ENCODE results near the gene SRC.

SRC gene

DNA sequence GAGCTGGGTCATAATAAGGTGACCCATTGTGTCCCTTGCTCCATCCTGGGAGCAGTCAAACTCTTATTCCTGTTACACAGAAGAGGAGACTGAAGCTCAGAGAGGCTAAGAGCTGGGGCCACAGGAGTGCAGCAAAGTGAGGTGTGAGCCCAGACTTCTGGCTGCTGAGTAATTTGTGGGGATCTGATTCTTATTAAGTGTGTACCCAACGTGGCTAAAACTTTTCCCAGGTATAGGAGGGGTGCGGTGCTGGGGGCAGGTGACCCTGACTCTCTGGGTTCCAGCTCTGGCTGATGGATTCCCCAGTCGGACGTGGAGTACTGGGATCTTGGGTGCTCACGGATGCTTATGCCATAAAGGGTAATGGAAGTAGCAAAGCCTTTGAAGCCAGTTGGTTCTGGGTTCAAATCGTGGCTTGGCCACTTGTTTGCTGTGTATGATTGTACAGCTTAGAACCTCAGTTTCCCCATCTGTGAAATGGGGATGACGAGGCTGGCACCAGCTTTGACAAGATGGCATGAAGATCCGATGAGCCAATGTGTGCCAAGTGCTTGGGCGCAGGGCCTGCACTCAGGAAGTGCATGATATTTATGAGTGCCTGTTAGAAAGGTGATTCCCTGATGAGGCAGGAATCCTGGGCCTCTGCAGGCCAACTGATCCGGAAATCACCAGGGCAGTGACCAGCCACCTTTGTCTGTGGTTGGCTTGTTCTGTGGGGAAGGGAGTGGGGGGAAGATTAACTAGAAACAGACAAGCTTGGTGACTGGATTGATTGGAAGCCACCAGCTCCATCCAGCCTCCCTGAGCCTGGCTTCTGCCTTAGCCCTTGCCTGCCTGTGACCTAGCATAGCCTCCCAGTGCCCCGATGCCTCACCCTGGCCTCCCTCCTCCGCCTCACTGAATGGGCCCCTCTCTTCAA is 6.0 kb downstream of the SRC start:
- DNase-seq, result no peak

DNA sequence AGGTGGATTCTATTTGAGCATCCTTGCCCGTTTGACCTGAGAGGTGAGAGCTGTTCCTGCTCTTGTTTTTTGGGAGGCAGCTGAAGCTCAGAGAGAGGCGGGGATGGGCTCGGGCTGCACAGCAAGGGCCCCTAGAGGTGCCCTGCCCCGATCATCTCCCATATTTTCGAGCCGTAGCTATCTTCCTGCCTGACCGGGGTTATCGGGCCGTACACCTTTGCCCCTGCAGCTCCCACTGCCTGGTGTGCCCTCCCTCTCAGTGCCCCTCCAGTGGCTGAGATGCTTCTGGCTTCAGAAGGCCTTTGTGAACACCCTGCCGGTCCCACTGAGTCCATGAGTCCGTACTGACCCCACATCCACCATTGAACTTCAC is 6.7 kb downstream of the SRC start:
- no peak for DNase-seq

DNA sequence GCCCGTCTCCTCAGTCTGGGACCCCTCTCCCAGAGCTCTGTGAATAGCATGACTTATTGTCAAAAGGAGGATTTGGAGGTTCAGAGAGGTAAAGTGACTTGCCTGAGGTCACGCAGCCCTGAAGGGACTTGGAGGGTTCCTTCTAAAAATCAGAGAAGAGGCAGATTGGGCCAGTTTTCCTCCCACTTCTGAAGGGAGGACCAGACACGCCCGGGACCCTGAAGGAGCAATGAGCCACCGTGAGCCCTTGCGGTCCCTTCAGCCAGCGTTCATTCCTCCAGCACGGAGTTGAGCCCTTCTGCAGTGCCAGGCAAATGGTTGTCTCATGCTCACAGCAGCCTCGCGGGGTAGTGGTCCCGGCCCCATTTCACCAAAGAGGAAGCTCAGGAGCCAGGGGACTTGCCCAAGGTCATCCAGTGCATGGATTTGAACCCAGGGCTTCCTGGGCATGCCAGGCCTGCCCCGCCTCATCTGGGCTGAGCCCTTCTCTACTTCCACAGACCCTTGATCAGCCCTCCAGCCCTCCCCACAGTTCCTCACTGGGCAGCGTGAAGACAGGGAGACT is 7.4 kb downstream of the SRC start:
- DNase-seq, result no peak

DNA sequence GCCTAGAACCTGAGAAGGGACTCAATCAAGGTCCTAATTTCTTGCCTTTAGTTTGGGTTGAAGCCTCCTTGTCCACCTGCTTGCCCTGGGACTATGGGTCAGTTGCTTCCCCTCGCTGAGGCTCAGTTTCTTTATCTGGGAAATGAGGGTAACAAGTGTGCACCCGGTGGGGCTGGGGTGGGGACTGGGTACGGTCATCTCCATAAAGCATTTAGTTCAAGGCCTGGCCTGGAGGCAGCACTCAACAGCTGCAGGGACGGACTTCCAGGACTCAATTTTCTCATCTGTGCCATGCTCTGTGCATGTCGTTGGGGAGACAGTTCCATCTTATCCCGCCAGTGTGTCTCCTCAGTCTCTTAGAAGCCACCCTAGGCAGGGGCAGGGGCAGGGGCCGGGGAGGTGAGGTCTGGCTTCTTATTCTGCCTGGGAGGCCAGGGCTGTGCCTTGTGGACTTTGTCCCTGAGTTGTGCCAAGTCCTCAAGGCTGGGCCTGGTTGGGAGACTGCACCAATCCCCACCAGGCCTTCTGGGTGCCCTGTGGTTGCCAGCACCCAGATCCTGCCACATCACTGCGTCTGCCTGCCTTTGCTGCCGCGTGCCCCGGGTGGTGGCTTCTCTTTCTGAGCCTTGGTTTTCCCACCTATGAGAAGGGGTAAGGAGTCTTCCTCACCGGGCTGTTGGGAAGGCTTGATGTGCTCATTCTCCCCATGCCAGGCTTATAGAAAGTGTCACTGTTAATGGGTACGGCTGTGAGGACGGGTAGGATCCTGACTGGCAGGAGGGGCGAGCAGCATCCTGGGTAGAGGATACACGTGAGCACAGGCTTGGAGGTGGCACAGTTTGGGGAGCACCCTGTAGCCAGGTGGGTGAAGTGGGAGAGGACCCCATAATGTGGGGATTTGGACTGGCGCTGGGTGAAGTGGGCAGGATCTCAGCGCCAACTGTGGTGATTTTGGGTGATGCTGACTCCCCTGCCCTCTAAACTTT is 8.6 kb downstream of the SRC start:
- DNase-seq, result no peak

DNA sequence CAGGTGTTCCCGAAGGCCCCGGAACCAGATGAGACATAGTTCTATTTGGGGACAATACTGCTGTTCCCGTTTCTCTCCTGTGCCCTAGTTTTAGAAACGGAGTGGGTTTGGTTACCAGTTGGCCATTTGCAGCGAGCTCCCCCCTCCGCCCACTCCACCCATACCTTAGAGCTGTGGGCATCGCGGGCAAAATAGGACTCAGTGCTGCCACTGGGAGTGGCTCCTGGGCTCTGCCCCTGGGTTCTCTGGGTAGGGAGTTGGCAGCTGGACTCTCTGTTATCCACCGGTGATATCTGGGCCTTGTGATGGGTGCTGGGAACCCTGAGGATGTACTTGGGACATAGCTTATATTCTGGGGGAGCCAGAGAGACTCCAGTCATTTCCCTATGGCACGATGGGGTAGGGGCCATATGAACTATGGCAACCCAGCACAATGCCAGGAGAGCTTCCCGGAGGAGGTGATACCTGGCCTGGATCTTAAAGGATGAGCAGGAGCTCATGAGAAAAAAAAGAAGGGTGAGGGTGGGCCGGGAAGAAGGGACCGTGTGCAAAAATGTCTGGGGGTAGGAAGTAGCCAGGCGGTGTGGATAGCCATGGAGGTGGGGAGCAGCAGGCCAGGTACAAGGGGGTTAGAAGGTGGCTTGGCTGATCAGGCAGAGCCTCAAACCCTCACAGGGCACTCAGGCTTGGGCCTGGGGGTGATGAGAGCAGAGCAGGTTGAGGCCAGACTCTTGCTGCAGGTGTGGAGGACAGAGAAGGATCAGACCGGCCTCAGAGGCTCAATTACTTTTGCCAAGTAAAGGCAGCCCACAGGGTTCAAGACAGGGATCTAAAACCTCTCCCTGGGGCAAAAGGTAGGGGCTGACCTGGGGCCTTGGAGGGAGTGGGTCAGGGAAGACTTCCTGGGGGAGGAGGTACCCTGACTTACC is 9.6 kb downstream of the SRC start:
- DNase-seq, result no peak

DNA sequence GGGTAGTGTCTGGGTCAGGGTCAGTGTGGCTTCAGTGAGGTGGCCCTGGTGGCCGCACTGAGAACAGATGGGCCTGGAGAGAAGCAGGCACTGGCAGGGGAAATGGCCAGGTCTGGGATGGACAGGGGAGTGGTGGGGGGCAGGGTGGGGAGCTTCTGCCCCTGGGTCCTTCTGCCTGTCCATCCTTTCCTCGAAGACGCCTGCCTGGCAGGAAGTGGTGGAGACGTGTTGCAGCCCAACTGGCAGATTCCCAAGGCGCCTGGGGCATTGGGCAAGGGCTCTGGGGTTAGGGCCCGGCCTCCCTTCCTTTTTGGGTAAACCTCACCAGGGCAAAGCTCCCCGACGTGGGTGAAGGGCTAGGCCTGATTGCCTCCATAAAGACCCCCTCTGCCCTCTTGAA is 10.4 kb downstream of the SRC start:
- no peak for DNase-seq

DNA sequence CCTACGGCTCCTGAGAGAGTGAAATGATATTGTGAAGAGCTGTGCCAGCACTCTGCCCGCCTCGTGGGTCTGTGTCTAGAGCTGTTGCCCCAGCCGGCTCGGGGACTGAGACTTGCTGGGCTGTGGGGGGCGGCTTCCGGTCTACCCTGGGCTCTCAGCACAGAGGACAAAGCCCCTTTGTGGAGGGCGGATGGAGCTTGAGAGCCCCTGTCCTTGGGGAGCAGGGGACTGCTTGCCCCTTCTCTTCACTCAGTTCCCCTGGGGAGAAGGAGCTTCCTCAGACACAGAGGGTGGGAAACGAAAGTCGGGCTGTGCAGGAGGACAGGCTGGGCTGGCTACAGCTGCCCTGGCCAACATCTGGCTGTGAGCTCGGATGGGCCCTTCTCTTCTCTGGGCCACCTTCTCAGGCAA is 11.0 kb downstream of the SRC start:
- no peak for DNase-seq

DNA sequence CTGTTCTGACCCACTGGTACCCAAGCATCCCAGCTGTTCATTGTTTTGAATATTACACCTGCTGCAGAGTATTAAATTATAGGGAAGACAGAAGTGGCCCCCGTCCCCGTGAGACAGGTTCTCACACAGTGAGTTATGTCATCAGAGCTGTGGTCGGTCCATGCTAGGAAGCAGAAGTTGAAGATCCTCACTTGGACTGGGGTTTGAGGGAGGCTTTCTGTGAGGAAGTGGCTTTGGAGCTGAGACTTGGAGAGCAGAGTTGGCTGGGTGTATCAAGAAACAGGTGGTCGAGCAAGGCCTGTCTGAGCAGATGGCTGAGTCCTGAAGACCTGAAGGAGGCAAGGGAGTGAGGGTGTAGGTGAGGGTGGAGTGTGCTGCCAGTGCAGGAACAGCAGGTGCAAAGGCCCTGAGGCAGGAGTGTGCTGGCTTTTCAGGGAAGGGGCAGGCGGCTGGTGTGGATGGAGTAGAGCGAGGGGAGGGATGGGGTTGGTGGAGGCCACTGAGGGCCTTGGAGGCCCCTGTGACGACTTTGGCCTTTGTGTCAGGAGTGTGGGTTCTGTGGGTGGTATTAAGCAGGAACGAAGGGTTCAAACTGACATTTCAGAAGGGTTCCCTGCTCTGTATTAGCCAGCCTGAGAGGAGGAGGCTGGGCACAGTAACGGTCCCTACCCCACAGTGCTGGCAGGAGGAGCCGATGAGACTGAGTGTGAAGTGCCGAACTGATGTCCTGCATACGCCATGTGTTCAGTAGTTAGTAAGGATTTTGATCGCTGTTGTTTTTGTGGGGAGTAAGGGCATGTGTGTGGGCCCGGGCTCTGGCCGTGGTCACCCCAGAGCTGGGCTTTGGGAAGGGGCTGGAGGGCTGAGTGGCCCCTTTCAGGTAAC is 11.8 kb downstream of the SRC start:
- DNase-seq, result no peak

DNA sequence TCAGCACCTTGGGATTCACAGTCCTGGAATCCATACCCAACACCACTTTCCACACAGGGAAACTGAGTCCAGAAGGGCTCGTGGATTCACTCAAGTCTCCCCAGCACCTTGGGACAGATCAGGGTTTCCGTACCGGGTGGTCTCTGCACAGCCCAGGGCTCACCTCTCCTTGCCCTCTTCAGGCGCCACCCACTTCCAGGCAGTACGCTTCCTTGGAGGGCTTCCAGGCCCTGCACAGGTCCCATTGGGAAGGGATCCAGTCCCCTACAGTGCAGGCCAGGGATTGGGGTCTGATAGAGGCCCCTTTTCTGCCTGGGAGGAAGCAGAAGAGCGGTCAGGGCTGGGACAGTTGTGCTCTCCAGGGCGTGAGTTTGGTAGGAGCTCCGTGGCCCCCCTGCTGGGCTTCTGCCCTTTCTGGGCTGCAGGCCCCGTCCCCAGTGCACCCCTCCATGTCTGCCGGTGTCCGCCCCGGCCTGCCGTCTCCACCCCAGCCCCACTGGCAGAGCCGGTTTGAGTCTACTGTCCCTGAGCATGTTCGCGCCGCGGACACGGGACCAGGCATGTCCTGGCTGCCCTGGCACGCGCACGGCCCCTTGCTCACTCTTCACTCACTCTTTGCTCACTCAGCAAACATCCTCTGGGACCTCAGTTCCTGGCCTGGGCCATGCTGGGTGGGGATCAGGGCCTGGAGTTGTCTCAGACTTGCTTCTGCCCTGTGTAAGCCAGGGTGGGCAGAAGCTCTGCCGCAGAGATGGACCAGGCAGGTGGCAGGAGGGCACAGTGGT is 12.6 kb downstream of the SRC start:
- DNase-seq, result no peak

DNA sequence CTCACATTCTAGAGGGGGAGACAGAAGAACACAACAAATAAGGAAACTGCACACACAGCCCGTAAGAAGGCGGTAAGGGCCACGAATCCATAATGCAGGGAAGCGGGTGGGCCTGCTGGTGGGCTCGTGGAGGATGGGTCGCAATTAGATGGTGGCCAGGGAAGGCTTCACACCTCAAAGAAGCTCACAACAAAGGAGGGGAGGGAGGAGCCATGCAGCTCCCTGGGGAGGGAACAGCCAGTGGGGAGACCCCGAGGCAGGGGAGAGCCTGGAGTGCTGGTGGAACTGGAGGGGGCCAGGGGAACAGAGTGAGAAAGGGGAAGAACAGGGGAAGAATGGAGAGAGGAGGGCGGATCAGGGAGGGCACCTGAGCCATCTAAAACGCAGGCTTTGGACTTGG is 13.4 kb downstream of the SRC start:
- DNase-seq, result no peak

DNA sequence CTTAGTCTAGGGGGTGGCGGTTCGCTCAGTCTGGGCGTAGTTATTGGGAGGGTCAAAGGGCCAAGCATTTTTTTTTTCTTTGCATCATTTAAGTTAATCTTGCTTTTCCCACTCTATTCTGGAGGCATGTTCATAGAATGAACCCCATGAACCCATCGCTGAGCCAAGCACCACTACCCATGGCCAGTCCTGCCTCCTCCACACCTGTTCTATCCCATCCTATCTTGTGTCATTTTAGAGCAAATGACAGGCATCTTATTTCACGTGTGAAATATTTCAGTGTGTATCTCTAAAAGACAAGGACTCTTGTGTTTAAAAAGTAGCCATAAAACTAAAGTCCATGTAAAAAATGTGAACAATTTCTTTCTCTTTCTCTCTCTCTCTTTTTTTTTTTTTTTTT is 13.9 kb downstream of the SRC start:
- no peak for DNase-seq

DNA sequence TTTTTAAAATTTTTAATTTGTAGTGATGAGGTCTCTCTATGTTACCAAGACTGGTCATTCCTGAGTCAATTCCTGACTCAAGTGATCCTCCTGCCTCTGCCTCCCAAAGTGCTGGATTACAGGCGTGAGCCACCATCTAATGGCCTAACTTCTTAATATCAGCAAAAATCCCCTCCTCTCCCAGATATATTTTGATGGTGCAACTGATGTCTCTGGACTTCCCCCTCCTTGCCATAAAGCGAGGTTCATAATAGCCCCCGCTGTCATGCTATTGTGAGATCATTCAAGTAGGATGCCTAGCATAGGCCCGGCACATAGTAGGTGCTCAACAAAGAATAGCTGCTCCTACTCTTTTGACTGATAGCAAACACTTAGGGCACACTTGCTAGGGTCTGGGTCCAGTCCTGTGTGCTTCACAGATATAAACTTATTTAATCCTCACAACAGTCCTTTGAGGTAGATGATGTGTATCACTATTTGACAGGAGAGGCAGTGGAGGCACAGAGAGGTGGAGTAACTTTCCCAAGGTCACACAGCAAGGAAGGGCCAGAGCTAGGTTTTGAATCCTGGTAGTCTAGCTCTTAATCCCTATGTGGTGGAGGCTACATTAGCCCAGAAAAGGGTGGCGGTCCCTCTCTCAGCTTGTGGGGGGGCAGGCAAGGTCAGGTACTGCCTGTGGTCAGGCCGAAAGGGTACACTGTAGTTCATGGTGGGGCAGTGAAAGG is 14.6 kb downstream of the SRC start:
- no peak for DNase-seq

DNA sequence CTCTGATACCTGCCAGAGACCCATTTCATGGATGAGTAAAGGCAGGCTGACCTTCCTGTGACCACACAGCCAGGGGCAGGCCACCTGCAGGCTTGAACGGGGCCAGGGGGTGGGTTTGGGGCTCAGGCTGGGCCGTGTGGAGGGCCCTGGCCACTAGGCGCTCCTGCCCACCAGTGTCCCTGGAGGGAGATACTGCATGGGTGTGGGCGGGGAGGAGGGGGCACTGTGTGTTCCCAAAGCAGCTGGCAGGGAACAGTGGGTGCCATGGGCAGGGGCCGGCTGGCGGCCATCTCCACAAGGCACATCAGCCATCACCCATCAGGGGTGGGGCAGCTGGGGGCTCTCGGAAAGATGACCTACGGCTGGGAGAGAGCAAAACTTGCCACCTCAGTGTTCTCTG is 15.4 kb downstream of the SRC start:
- DNase-seq, result no peak

DNA sequence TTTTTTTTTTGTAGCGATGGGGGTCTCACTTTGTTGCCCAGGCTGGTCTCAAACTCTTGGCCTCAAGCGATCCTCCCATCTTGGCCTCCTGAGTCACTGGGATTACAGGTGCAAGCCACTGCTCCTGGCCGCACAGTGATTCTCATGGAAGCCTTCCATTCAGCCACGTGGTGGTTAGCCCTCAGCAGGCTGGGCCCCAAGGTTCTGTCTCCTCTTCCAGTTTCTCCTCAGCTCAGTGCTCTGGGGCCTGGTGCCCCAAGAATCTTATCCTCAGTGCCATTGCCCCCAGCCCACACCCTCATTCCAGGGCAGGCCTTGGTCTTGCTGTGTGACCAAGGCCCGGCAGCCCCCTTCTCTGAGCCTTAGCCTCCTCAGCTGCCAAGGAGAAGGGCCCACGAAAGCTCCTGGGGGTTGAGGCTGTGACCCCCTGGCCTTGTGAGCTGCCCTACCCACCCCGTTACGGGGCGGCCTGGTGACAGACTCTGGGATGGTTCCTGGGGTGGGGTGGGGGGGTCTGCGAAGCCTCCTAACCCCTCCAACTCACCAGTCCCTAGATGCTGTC is 16.4 kb downstream of the SRC start:
- DNase-seq, result no peak

DNA sequence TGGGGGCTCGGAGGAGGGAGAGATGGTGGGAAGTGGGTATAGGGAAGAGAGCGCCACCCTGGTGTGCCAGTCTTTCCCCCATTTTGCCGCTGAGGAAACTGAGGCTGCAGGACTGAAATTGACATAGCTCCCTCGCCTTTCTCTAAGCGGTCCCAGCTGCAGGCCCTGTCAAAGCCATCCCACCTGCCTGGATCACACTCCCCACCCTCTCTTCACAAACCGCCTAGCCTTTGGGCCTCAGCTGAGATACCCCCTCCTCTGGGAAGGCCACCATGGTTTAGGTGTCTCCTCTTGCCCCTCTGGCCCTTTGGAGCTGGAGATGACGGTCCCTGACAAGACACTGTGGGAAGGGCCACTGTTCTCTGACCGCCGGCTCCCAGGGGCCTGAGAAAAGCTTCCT is 16.9 kb downstream of the SRC start:
- DNase-seq, result no peak

DNA sequence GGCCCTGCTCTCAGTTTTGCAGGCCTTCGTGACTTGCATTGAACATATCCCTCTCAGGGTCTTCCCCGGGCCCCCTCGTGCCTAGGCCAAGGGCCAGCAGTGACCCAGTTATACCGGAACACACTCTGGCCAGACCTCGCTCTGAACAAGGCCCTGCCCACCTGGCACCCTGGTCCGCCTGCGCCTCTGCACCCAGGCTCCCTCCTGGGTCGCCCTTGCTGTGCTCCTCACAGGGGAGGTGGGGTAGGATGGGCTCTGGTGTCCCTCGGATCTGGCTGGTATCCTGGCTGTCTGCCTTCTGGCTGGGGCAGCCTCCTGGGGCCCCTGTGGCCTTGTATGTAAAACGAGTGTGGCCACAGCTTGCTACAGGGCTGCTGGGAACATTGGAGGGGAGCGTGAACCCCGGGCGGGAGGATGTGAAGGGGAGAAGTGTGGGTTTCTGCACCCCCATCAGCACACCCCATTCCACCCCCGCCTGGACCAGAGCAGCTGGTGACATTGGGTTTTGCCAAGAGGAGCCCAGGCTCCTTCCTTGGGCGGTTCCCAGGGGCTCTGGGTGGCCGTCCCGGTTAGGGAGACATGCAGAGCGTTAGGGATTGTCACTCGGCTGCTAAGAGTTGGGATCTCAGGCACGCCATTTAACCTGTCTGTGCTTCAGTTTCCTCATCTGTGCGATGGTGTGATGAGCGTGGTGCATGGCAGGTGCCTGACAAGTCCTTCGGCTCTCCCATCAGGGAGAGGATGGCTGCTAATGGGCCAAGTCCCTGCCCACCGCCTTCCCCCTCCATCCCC is 17.5 kb downstream of the SRC start:
- no peak for DNase-seq

DNA sequence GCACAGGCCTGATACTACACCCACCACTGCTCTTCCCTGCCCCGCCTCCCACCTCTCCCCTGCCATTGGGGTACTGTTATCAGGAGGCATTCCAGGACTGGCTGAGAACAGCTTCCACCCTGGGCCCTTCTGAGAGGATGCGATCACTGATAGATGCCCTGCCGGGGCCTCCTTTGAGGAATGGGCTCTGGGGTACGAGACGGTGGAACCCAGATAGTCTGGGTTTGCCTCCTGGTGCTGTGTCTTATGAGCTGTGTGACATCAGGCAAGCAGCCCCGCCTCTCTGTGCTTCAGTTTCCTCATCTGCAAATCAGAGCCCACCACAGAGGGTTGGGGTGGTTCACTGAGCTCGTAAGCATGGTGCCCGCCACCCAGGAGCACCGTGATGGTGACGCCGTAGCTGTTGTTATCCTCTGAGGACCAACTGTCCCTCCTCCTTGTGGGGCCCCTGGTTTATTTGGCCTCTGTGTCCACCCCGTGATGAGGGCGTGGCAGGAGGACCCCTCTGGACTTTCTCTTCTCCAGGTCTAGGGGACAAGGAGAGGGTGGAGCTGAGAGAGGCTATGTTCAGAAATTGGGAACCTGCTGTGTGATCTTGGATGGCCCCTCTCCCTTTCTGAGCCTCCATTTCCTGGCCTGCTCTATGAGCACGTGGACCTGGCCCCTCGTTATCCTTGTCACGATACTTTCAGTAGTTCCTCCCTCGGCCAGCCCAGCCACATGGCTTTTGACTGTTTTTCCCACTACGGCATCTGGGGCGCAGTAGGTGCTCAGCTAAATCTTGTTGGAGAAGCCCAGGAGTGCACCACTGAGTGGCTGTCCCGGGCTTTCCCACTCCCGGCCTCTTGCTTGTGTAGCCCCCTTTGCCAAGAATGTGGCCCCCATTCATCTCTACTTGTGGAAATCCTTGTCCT is 18.3 kb downstream of the SRC start:
- DNase-seq, result no peak

DNA sequence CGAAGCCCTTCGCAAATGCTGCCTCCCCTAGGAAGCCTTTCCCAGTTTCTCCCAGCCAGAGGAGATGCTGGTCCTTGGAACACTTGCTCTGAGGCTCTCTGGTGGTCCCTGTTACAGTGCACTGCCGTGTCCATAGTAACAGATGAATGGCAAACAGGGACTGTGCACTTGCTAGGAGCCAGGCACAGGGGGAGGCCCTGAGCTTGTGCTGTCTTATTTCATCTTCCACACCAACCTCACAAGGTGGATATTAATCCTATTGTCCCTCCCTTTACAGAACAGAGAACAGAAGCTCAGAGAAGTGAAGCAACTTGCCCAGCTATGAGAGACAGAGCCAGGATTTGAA is 19.0 kb downstream of the SRC start:
- no peak for DNase-seq

Data from cerebellar nuclear complex (tissue), 1 donor.